ENCODE measurements around the gene RAB19.

RAB19 gene

GRCh38 chr7:140383954-140384713 is 19.7 kb upstream of the RAB19 start:
- H3K27ac ChIP-seq (ENCODE audit: low read depth, low read length), result no peak overlapping the region
- no peaks in the 10 kb centered on the region for H3K27me3 ChIP-seq (ENCODE audit: control insufficient read depth in 5 of 5, insufficient read depth in 4 of 5, low read length in 5 of 5)
- H3K36me3 ChIP-seq (ENCODE audit: control insufficient read depth in 5 of 5, insufficient read depth in 5 of 5, low read length in 5 of 5), result peaks cover 7 to 27% (median 13%) of the 10 kb centered on the region in 5 donors
- H3K9me3 ChIP-seq (ENCODE audit: control insufficient read depth in 5 of 5, low read length in 5 of 5), result no peaks in the 10 kb centered on the region
- no peak overlapping the region for H3K9ac ChIP-seq (ENCODE audit: low read length in 5 of 5)
- H3K4me1 ChIP-seq (ENCODE audit: control insufficient read depth in 5 of 5, insufficient read depth in 5 of 5, low read length in 5 of 5), result peaks cover 0 to 4% (median 0%) of the 10 kb centered on the region in 5 donors
- no peak overlapping the region for H3K4me3 ChIP-seq (ENCODE audit: low read depth in 1 of 5, low read length in 5 of 5)

DNA sequence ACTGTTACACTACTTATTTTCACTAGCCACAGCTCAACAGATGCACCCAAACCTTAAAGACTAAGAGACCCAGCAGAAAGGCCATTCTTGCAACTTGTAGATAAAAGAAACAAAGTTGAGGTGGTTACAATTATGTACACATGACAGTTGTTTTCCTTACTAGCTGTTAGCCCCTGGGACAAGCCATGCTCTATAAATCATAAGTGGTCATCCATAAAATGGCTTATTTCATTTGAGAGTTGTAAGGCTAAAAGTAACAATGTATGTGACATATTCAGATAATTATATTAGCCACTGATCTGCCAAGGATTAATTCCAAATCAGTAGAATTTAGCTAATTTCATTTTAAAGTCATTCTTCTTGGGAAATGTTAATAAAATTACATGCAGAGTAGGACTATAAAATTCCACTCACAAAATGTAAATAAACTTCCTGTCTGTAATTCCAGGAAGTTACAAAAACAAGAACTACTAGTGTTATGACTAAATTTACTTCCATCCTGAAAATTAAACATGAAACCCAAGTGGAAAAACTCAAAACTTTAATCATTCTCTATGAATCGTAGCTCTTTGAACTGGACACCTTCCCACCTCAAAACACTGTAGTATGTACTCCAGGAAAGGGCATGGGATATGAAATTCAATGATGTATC is 18.8 kb upstream of the RAB19 start:
- Histone ChIP-seq H3K9me3 (ENCODE audit: control insufficient read depth in 5 of 5, low read length in 5 of 5) (no peaks in the 10 kb centered on the region), H3K4me3 (ENCODE audit: low read depth in 1 of 5, low read length in 5 of 5) (no peak overlapping the region), H3K27ac (ENCODE audit: low read depth, low read length) (no peak overlapping the region), H3K4me1 (ENCODE audit: control insufficient read depth in 5 of 5, insufficient read depth in 5 of 5, low read length in 5 of 5) (peaks cover 0 to 4% (median 0%) of the 10 kb centered on the region in 5 donors), H3K27me3 (ENCODE audit: control insufficient read depth in 5 of 5, insufficient read depth in 4 of 5, low read length in 5 of 5) (no peaks in the 10 kb centered on the region), H3K9ac (ENCODE audit: low read length in 5 of 5) (no peak overlapping the region), H3K36me3 (ENCODE audit: control insufficient read depth in 5 of 5, insufficient read depth in 5 of 5, low read length in 5 of 5) (peaks cover 5 to 18% (median 9%) of the 10 kb centered on the region in 5 donors)

GRCh38 chr7:140389445-140389844 is 14.4 kb upstream of the RAB19 start:
- no peaks in the 10 kb centered on the region for H3K36me3 ChIP-seq (ENCODE audit: control insufficient read depth in 5 of 5, insufficient read depth in 5 of 5, low read length in 5 of 5)
- no peaks in the 10 kb centered on the region for H3K9me3 ChIP-seq (ENCODE audit: control insufficient read depth in 5 of 5, low read length in 5 of 5)
- H3K4me1 ChIP-seq (ENCODE audit: control insufficient read depth in 5 of 5, insufficient read depth in 5 of 5, low read length in 5 of 5), result peaks cover 0 to 11% (median 8%) of the 10 kb centered on the region in 5 donors

DNA sequence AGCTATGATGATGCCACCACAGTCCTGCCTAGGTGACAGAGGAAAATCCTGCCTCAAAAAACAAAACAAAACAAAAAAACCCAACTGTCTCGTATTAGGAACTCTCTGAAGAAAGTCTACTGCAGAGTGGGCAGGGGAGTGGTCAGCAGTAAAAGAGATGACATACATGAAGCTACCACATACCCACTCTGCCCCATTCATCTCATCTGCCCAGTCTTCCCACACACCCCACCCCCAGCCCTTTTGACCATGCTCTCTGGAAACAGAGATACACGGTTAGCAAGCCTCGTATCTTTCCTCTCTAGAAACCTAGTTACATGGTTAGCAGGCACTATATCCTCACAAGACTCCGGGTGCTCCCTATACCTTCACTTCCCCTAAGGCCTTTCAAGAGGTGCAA is 13.8 kb upstream of the RAB19 start:
- Histone ChIP-seq H3K27ac (ENCODE audit: low read depth, low read length) (no peak overlapping the region), H3K9me3 (ENCODE audit: control insufficient read depth in 5 of 5, low read length in 5 of 5) (no peaks in the 10 kb centered on the region), H3K36me3 (ENCODE audit: control insufficient read depth in 5 of 5, insufficient read depth in 5 of 5, low read length in 5 of 5) (no peaks in the 10 kb centered on the region), H3K4me3 (ENCODE audit: low read depth in 1 of 5, low read length in 5 of 5) (no peak overlapping the region), H3K27me3 (ENCODE audit: control insufficient read depth in 5 of 5, insufficient read depth in 4 of 5, low read length in 5 of 5) (no peaks in the 10 kb centered on the region), H3K4me1 (ENCODE audit: control insufficient read depth in 5 of 5, insufficient read depth in 5 of 5, low read length in 5 of 5) (peaks cover 0 to 10% (median 7%) of the 10 kb centered on the region in 5 donors), H3K9ac (ENCODE audit: low read length in 5 of 5) (no peak overlapping the region)

More at GRCh38 chr7:140389445-140389844, 14.4 kb upstream of the RAB19 start:
- H3K4me3 ChIP-seq (ENCODE audit: low read depth in 1 of 5, low read length in 5 of 5), result no peak overlapping the region
- no peaks in the 10 kb centered on the region for H3K27me3 ChIP-seq (ENCODE audit: control insufficient read depth in 5 of 5, insufficient read depth in 4 of 5, low read length in 5 of 5)
- H3K27ac ChIP-seq (ENCODE audit: low read depth, low read length), result no peak overlapping the region
- H3K9ac ChIP-seq (ENCODE audit: low read length in 5 of 5), result no peak overlapping the region

DNA sequence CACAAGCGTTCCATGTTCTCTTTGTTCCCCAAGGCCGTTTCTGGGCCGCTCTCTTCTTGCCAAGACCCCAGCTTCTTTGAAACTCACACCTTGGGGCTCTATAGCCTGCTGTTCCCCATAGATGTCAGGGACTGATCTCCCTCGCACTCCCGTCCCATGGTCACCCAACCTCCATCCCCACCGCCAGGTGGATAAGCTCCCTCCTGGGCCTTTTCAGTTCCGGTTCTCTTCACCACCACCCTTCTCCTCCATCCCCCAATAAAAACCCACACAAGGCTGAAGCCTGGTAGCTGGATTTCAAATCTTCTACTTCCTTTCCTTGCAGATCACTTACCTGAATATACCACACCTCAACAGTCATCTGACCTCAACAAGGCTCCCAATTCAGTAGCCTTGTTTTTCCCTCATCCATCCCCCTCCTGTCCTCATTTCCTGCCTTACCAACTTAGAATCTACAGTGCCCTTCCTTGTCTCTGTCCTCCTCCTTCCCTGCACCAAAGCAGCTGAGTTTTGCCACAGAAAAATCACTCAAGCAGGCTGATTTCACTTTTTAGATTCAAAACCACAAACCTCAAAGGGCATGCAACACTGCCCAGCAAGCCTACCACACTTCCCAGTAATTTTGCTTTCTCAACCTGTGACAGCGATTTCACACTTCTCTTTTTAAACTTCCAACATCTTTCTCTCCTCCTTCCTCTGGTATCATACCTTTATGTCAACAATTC is 13.2 kb upstream of the RAB19 start:
- Histone ChIP-seq H3K27ac (ENCODE audit: low read depth, low read length) (no peak overlapping the region), H3K9ac (ENCODE audit: low read length in 5 of 5) (no peak overlapping the region), H3K27me3 (ENCODE audit: control insufficient read depth in 5 of 5, insufficient read depth in 4 of 5, low read length in 5 of 5) (no peaks in the 10 kb centered on the region), H3K4me3 (ENCODE audit: low read depth in 1 of 5, low read length in 5 of 5) (no peak overlapping the region), H3K4me1 (ENCODE audit: control insufficient read depth in 5 of 5, insufficient read depth in 5 of 5, low read length in 5 of 5) (peaks cover 0 to 10% (median 6%) of the 10 kb centered on the region in 5 donors), H3K36me3 (ENCODE audit: control insufficient read depth in 5 of 5, insufficient read depth in 5 of 5, low read length in 5 of 5) (no peaks in the 10 kb centered on the region), H3K9me3 (ENCODE audit: control insufficient read depth in 5 of 5, low read length in 5 of 5) (no peaks in the 10 kb centered on the region)

GRCh38 chr7:140391634-140392033 is 12.2 kb upstream of the RAB19 start:
- Histone ChIP-seq H3K4me1 (ENCODE audit: control insufficient read depth in 5 of 5, insufficient read depth in 5 of 5, low read length in 5 of 5) (peaks cover 0 to 14% (median 13%) of the 10 kb centered on the region in 5 donors), H3K4me3 (ENCODE audit: low read depth in 1 of 5, low read length in 5 of 5) (no peak overlapping the region)

GRCh38 chr7:140393756-140394306 is 10.0 kb upstream of the RAB19 start:
- H3K9me3 ChIP-seq (ENCODE audit: control insufficient read depth in 5 of 5, low read length in 5 of 5), result no peaks in the 10 kb centered on the region
- no peak overlapping the region for H3K9ac ChIP-seq (ENCODE audit: low read length in 5 of 5)
- H3K36me3 ChIP-seq (ENCODE audit: control insufficient read depth in 5 of 5, insufficient read depth in 5 of 5, low read length in 5 of 5), result no peaks in the 10 kb centered on the region
- H3K27ac ChIP-seq (ENCODE audit: low read depth, low read length), result no peak overlapping the region
- H3K4me3 ChIP-seq (ENCODE audit: low read depth in 1 of 5, low read length in 5 of 5), result no peak overlapping the region
- no peaks in the 10 kb centered on the region for H3K27me3 ChIP-seq (ENCODE audit: control insufficient read depth in 5 of 5, insufficient read depth in 4 of 5, low read length in 5 of 5)
- H3K4me1 ChIP-seq (ENCODE audit: control insufficient read depth in 5 of 5, insufficient read depth in 5 of 5, low read length in 5 of 5), result peaks cover 0 to 26% (median 20%) of the 10 kb centered on the region in 5 donors

More at GRCh38 chr7:140391634-140392033, 12.2 kb upstream of the RAB19 start:
- no peak overlapping the region for H3K9ac ChIP-seq (ENCODE audit: low read length in 5 of 5)
- no peak overlapping the region for H3K27ac ChIP-seq (ENCODE audit: low read depth, low read length)
- no peaks in the 10 kb centered on the region for H3K36me3 ChIP-seq (ENCODE audit: control insufficient read depth in 5 of 5, insufficient read depth in 5 of 5, low read length in 5 of 5)
- no peaks in the 10 kb centered on the region for H3K9me3 ChIP-seq (ENCODE audit: control insufficient read depth in 5 of 5, low read length in 5 of 5)
- H3K27me3 ChIP-seq (ENCODE audit: control insufficient read depth in 5 of 5, insufficient read depth in 4 of 5, low read length in 5 of 5), result no peaks in the 10 kb centered on the region

- Histone ChIP-seq H3K36me3 (ENCODE audit: control insufficient read depth in 5 of 5, insufficient read depth in 5 of 5, low read length in 5 of 5) (no peaks in the 10 kb centered on the region), H3K9ac (ENCODE audit: low read length in 5 of 5) (peak within 1 kb of the TSS; percentile 50 to 92 (median 90)), H3K4me1 (ENCODE audit: control insufficient read depth in 5 of 5, insufficient read depth in 5 of 5, low read length in 5 of 5) (peaks cover 0 to 20% (median 13%) of the 10 kb centered on the region in 5 donors), H3K4me3 (ENCODE audit: low read depth in 1 of 5, low read length in 5 of 5) (peak within 1 kb of the TSS; percentile 61 to 93 (median 82)), H3K27me3 (ENCODE audit: control insufficient read depth in 5 of 5, insufficient read depth in 4 of 5, low read length in 5 of 5) (no peaks in the 10 kb centered on the region), H3K27ac (ENCODE audit: low read depth, low read length) (peak within 1 kb of the TSS; percentile 85), H3K9me3 (ENCODE audit: control insufficient read depth in 5 of 5, low read length in 5 of 5) (no peaks in the 10 kb centered on the region)
These were observed 5.8 kb upstream of the RAB19 start, which contains the start of gene SLC37A3 for GRCh38 chr7:140397784-140398750. Gene SLC37A3, minus strand, starts transcription at chr7:140398530. Its CDS starts 16,004 bp downstream, at chr7:140382526.

DNA sequence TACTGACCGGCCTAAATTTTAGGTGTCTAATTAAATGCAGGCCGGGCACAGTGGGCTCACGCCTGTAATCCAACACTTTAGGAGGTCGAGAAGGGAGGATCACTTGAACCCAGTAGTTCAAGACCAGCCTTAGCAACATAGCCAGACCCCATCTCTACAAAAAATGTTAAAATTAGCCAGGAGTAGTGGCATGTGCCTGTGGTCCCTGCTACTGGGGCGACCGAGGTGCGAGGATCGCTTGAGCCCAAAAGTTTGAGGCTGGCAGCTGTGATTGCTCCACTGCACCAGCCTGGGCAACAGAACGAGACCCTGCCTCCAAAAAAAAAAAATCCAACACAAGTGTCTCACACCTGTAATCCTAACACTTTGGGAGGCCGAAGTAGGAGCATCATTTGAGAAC is 5.0 kb upstream of the RAB19 start:
- Histone ChIP-seq H3K36me3 (ENCODE audit: control insufficient read depth in 5 of 5, insufficient read depth in 5 of 5, low read length in 5 of 5) (no peaks in the 10 kb centered on the region), H3K9ac (ENCODE audit: low read length in 5 of 5) (no peak overlapping the region), H3K27ac (ENCODE audit: low read depth, low read length) (no peak overlapping the region), H3K9me3 (ENCODE audit: control insufficient read depth in 5 of 5, low read length in 5 of 5) (no peaks in the 10 kb centered on the region), H3K4me1 (ENCODE audit: control insufficient read depth in 5 of 5, insufficient read depth in 5 of 5, low read length in 5 of 5) (peaks cover 0 to 21% (median 17%) of the 10 kb centered on the region in 5 donors), H3K4me3 (ENCODE audit: low read depth in 1 of 5, low read length in 5 of 5) (peak overlapping the region in 3 of 5 donors; percentile 70 to 84 (median 82)), H3K27me3 (ENCODE audit: control insufficient read depth in 5 of 5, insufficient read depth in 4 of 5, low read length in 5 of 5) (peaks cover 0 to 4% (median 3%) of the 10 kb centered on the region in 5 donors)
